Daoy (cell line): ENCODE results near the gene BAIAP2. TPM values are rescaled to one million over a fixed set of nuclear protein-coding genes. Genes with fewer than 3 reads are reported as not detected.
A peak's percentile ranks its signal among the peaks of the same experiment; 100 is the strongest.
"Not testable (repeated sequence)": the region's sequence is repeated elsewhere in the genome, so short reads cannot be mapped to it uniquely, and the experiment has no call there.

Source experiments
- DNase-seq: peaks from one replicate; pipeline ENCODE4 v3.0.0-alpha.2; 2015; ENCODE audit warnings: low read depth
- total RNA-seq: library from RNA; depleted of rRNA; stranded (reverse); fragments of >200 nt; shearing (Covaris generic); gene quantifications from 2 replicates; pipeline ENCODE4 v1.2.3, GENCODE V29; 2014

The BAIAP2 gene
- total RNA-seq, 1 experiment from 2014 or later: 65.6 TPM

DNA sequence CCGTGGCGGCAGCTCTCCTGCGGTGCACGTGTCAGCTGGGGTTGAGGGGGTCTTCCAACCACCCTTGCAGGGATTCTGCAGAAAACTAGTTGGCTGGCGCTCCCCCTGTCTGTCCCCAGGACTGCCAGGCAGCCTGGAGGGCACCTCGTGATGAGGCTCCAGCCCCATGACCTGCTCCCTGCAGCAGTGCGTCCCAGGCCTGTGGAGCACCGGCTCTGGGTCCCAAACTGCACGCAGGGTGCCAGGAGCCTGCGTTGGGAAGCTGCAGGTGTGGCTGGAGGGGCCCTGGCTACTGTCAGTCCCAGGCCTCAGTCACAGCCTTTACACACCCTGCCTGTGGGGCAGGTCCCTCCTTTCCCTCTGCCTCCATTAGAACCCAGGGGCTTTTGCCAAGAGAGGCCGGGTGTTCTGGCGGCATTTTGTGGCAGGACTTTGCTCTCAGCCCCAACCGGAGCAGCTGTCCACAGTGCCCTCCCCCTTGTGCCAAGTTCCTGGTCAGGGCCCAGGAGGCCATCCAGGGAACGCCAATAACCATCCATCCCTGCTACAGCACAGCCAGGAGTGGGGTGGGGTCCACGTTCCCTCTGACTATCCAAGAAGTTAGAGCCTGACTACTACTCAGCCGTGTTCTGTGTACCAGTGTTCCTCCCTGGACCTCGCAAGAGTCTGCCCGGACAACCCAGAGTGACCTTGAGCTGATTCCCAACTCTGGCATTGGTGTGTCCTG is 34.2 kb upstream of the BAIAP2 start:
- DNase-seq: no peak

DNA sequence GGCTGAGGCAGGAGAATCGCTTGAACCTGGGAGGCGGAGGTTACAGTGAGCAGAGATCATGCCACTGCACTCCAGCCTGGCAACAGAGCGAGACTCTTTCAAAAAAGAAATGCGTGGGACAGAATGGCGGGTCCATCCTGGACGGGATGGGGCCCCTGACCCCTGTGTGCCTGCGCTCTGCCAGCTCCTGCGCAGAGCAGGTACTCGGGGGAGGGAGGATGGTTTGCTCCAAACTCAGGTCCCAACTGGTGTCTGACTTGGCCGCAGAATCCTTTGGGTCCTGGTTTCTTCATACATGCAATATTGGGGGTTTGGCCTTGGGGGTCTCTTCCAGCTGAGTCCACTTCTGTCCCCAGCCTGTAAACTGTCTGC is 33.0 kb upstream of the BAIAP2 start:
- DNase-seq: no peak

DNA sequence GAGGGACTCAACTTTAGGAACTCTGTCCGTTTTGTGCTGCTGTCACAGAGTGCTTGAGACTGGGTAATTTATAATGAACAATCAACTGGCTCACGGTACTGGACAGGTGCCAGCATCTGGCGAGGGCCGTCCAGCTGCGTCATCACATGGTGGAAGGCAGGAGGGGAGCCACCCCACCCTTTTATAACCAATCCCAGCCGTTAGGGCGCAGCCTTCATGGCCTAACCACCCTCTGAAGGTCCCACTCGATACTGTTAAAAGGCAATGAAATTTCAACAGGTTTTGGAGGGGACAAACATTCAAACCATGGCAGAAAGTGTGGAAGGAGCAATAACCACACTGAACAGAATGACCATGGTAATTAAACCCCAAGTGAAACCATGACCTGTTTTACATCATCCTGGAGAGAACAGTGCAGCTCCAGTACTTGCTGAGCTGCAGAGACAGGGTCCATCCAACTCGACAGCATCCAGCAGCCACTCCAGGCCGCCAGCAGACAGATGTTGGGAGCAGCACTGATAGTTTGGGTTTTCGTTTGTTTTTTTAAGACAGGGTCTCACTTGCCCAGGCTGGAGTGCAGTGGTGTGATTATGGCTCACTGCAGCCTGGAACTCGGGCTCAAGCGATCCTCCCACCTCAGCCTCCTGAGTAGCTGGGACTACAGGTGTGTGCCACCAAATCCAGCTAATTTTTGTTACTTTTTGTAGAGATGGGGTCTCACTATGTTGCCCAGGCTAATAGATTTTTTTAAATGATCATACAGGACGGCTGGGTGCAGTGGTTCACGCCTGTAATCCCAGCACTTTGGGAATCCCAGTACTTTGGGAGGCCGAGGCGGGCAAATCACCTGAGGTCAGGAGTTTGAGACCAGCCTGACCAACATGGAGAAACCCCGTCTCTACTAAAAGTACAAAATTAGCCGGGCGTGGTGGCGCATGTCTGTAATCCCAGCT is 32.3 kb upstream of the BAIAP2 start:
- DNase-seq: peak; percentile 88

DNA sequence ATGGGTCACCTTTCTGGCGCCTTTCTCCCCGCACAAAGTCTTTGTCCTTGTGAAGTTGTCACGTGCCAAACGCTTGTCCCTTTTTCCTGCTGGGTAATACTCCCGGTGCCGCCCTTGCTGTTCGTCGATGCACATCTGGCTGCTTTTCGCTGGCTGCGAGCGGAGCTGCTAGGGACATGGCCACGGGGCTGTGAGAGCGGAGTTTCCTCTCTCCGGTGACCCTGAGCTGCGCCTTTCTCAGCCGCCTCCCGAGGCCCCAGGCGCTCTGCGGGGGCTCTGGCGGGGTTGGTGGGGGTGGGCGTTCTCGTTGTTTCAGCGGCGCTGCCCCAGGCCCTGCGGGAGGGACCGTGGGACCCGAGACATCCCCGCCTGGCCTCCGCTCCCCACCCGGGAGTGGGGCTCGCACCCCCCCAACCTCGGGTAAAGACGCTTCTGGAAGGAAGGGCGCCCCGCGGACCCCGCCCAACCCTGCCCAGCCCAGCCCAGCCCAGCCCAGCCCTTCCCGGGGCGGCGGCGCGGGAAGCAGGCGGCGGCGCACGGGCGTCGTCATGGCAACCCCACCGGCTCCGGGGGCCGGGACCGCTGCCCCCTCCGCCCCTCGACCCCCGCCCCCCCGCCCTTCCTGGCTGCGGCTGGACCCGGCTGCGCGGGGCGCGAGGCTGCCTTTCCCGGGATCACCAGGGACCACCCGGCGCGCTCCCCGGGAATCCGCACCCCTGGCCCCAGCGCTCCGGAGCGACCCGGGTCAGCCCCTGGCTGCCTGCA is 31.1 kb upstream of the BAIAP2 start:
- peak; percentile 49 for DNase-seq

DNA sequence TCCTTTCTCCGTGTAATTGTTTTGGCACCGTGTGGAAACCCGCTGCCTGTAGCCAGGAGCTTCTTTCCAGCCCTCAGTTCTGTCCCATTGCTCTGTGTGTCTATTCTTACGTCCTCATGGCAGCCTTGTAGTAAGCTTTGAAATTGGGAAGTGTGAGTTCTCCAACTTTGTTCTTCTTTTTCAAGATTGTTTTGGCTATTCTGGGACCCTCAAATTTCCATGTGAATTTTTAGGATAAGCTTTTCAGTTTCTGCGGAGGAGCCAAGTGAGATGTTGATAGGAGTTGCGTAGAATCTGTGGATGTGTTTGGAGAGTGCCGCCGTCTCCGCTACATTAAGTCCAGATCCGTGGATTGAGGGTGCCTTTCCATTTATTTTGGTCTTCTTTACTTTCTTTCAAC is 28.1 kb upstream of the BAIAP2 start:
- DNase-seq: no peak

DNA sequence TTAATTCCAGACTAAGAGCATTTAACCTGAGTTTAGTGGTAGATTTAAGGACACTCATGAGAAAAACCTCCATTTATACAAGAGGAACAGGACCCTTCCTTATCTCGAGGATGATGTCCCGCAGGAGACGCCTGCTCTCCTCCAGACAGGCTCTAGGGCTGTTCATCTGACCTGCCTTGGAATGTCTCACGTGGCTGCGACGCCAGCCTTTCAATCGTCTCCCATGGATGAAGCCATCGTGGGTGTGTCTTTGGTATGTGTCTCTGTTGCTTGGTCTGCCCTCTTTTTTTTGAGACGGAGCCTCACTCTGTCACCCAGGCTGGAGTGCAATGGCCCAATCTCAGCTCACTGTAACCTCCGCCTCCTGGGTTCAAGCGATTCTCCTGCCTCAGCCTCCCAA is 26.8 kb upstream of the BAIAP2 start:
- no peak for DNase-seq

DNA sequence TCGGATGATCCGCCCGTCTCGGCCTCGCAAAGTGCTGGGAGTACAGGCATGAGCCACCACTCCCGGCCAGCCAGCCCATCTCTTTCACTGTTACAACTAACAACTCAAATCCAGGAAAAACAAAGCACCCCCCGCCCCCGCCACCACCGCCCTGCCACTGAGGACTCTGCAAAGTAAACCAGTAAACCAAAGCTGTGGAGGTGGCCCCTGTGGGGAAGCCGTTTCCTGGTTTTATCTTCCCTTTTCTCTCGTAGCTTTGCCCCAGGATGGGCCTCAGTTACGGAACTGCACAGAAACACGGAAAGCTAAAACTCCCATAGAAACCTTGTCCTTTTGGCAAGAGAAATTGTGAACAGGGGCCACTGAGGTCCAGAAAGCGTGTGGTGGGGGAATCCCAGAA is 25.8 kb upstream of the BAIAP2 start:
- no peak for DNase-seq

DNA sequence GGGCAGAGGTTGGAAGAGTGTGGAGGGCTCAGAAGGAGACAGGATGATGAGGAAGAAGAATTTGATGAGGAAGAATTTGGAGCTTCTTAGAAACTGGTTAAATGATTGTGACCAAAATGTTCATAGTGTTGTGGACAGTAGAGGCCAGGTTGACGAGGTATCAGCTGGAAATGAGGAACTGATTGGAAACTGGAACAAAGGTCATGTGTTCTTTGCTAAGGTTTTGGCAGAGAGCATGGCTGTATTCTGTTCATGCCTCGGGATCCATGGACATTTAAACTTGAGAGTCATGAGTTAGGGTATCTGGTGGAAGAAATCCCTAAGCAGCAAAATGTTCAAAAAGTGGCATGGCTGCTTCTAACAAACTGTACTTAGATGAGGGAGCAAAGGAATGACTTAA is 24.0 kb upstream of the BAIAP2 start:
- DNase-seq: no peak

DNA sequence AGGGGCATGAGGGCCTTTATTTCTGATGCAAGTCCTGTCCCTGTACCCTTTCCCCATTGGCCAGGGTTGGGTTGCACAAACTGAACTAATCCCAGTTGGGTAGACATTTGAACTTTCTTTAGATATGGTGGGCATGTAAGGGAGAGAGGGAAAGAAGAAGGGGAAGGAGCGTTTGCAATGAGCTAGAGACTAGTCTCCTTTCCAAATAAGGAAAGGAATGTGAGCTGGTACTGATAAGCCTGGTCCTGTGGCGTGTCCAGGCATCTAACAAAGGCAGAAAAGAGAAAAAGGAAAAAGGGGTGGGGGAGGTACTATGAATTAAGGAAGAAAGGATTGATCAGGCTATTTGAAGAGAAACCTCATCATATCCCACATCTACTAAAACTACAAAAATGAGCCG is 23.0 kb upstream of the BAIAP2 start:
- DNase-seq: no peak

DNA sequence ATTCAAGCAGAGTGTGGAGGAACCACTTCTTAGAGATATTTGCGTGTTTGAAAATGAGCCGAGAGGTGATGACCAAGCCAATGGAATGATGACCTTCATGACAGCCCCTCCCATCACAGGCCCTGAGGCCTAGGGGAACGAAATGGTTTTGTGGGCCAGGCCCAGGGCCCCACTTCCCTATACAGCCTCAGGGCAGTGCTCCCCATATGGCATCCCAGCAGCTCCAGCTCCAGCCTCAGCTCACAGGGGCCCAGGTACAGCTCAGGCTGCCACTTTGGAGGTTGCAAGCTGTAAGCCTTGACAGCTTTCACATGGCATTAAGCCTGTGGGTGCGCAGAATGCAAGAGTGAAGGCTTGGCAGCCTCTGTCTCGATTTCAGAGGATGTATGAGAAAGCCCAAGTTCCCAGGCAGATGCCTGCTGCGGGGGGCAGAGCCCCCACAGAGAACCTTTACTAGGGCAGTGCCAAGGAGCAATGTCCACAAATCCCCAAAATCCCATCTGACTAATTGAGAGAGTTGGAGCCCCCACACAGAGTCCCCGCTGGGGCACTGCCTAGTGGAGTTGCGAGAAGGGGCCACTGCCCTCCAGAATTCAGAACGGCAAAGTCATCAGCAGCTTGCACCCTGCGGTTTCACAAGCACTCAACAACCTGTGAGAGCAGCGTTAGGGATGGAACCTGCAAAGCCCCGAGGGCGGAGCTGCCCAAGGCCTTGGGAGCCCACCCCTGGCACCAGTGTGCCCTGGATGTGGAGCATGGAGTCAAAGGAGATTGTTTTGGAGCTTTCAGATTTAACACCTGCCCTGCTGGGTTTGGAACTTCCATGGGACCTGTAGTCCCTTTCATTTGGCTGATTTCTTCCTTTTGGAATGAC is 22.1 kb upstream of the BAIAP2 start:
- DNase-seq: no peak

DNA sequence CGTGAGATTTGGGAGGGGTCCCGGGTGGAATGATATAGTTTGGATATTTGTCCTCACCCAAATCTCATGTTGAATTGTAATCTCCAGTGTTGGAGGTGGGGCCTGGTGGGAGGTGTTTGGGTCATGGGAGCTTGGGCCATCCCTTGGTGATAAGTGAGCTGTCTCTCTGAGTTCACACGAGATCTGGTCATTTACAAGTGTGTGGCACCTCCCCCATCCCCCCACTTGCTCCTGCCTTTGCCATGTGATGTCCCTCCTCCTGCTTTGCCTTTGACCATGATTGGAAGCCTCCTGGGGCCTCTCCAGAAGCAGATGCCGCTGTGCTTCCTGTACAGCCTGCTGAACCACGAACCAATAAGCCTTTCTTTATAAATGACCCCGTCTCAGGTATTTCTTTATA is 21.3 kb upstream of the BAIAP2 start:
- DNase-seq: no peak

DNA sequence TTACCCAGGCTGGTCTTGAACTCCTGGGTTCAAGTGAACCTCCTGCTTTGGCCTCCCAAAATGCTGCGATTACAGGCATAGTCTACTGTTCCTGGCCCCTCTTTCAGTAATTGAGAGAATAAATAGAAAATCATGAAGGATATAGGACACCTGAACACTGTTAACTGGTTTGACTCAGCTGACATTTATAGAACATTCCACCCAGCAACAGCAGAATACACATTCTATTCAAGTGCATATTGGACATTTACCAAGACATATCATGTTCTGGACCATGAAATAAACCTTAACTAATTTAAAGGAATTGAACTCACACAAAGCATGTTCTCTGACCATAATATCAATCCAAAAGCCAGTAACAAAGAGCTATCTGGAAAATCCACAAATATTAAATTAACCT is 19.8 kb upstream of the BAIAP2 start:
- DNase-seq: no peak

DNA sequence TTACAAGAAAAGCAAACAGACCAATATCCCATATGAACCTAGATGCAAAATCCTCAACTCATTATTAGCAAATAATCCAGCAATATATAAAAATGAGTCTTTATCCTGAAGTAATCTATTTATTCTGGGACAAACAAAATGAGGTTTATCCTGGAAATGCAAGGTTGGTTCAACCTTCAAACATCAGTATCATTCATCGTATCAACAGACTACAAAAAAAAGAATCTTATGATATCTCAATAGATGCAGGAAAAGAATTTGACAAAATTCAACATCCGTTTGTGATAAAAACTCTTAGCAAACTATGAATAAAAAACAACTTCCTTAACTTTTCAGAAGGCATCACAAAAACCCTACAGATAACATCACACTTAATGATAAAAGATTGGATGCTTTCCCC is 18.4 kb upstream of the BAIAP2 start:
- DNase-seq: no peak

DNA sequence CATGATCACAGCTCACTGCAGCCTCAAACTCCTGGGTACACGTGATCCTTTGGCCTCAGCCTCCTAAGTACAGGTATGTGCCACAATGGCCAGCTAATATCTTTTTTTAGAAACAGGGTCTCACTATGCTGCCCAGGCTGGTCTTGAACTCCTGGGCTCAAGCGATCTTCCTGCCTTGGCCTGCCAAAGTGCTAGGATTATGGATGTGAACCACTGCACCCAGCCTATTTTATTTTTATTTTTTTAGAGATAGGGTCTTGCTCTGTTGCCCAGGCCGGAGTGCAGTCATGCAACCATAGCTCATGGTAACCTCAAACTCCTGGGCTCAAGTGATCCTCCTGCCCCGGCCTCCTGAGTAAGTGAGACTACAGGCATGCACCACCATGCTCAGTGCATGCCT is 17.6 kb upstream of the BAIAP2 start:
- DNase-seq: not testable (repeated sequence)

DNA sequence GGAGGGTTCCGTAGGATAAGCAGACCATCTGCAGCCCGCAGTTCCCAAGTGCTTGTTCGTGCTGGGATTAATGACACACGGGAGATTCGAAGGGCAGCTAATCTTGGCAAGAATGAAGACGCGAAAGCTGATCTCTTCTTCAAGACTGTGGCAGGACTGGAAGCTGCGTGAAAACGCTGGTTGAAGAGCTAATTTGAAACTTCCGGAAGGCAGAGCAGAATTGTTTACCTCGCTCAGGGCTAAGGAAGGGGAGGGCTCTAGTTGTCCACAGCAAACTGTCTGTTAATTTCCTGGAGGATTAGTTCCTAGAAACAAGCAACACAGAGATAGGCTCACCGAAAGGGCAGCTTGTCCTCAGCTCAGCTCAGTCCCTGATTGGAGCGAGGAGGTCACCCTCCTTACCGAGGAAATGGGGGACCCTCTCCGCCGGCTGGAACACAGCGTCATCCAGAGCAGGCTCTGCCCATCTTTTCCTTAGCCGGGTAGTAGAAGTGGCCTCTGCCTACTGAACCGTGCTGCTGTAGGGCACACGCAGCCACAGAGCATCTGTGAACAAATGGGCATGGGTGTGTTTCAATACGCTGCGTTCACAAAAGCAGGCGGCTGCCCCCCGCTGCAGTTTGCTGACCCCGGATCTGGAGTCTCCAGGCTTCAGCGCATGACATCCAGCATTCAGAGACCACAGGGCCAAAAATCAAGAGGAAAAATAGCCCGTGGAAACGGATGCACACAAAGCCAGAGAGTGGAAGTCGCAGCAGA is 16.7 kb upstream of the BAIAP2 start:
- no peak for DNase-seq

DNA sequence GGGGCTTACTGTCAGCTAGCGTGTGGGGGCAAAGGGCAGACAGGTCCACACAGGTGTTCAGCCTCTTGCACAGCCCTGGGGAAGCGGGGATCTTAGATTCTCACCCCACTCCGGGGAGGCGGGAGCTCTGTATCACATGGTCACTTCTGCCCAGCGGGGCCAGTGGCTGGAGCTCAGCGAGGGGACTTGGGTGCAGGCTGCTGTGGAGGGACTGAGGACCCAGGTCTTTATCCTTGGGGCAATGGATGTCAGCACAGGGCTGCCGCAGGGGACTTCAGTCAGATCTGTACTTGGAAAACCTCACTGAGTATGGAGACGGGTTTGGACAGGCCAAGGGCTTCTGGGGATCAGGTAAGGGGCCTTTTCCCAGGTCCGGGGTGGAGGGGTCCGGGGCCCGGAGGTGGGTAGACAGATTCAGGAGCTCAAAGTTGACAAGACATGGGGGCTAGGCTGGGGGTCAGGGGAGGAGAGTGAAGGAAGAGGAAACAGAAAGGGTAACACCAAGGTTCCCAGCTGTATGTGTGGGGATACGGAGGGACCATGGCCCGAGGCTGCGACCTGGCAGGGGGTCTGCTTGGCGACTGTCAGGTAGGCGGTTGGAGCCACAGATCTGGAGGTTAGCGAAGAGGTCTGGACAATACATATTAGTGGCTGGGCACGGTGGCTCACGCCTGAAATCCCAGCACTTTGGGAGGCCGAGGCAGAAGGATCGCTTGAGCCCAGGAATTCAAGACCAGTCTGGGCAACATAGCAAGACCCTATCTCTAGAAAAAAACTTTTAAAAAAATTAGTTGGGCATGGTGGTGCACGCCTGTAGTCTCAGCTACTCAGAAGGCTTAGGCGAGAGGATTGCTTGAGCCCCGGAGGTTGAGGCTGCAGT is 15.1 kb upstream of the BAIAP2 start:
- DNase-seq: no peak

DNA sequence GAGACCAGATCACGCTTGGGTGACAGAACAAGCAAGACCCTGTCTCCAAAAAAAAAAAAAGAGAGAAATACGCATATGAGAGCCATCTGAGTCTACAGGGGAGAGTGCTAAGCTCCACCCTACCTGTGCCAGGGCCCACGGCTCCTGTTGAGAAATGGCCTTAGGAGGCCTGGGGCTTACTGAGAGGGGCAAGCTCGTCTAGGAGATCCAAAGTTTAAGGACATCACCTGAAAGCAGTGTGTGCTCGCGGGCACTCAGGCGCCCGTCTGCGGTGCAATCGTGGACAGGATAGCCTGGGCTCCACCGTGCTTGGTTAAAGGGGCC is 14.5 kb upstream of the BAIAP2 start:
- DNase-seq: no peak

DNA sequence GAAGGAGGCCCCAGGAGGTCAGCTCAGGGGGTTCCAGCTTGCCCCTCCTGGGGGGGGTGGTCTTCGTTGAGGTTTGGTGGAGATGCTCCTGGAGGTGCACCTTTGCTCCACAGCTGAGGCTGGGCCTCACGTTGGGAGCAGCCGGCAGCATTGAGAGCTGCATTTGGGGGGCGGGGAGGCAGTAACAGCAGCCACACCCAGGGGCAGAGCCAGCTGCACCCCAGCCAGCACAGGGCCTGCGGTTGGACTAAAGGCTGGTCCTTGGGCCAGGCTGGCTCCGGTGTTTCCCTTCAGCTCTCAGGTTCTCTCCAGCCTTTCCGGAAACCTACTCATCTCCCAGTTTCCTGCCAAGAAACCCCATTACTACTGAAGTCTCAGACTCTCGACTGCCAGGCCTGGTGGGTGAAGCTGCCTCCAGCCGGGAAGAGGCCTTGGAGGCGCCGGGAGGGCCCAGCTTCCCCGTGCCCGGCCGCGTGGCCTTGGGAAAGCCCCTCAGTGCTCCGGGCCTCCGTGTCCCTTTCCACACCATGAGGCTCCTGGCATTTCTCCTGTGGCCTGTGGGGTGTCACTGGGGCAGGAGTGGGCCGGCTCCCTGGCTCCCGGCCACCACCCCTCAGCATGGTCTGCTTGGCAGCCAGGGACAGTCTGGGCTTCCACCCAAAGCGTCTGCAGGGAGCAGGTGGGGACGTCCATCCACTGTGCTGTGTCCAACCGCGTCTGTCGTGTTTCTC is 14.0 kb upstream of the BAIAP2 start:
- peak; percentile 92 for DNase-seq
